GM18858 (cell line): ENCODE data around the gene SMPD2.

Source experiments
- ATAC-seq: cut with Tn5 transposase; IDR thresholded peaks from one replicate; pipeline ENCODE4 v1.9.1; 2021; ENCODE audit not compliant: unreplicated experiment

Gene SMPD2

DNA sequence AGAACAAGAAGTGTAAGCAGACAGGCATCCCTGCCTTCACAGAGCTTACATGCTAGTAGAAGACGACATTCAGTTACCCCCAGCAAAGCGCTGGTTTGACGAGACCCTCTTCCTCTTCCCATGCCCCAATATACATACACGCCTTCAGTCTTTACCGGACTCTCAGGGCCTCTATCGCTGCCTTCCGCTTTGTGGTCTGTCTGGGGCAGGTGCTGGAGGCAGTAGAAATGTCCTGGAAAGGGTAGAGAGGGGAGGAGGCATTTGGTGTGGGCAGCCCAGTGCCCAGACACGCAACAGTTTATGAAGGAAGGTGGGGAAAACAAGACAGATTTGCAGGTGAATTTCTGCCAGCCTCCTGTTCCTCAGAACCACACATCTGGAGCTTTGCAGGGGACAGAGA, 6.0 kb downstream of the SMPD2 start:
- ATAC-seq, result no peak

DNA sequence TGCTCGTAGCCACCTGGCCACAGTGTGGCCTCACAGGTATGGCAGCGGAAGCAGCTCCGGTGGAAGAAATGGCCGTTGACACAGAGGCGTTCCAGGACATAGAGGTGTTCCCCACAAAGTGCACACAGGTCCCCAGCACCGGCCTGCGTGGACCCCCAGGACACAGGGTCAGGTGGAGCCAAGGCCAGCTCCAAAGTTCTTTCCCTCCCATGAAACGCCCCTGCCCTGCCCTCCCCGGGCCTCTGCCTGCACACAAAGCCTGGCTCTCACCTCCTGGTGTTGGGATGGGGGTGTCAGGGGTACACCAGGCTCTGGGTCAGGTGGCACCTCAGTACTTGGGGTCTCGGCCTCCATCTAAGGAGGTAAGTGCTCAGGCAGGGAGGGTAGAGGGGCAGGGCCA, 6.6 kb downstream of the SMPD2 start:
- no peak for ATAC-seq

DNA sequence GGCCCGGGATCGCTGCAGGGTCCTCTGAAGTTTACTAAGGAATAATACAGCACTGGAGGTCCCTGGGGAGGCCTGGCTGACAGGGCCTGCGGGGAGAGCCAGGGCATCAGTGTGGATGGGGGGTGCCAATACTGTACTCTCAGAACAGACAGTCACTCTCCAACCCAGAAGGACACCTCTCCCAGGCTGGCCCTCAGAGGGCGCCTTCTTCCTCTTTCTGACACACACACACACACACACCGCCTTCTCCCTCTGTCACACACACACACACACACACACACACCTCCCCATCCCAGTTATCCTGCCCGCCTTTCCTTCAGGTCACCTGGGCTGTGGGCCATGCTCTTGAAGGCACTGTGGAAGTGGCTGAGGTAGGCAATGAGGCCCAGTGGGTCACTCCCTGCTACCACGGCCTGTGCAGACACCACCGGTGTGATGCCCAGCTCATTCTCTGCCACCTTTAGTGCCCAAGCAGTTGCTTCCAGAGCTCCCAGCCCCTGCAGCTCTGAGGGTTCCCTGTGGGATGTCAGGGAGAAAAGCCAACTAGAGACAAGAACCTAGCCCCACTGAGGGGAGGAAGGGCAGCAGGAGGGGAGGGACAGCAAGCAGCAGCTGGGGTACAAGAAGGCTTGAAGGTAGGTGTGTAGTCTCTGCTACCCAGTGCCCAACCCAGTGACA, 7.5 kb downstream of the SMPD2 start:
- ATAC-seq, result no peak

DNA sequence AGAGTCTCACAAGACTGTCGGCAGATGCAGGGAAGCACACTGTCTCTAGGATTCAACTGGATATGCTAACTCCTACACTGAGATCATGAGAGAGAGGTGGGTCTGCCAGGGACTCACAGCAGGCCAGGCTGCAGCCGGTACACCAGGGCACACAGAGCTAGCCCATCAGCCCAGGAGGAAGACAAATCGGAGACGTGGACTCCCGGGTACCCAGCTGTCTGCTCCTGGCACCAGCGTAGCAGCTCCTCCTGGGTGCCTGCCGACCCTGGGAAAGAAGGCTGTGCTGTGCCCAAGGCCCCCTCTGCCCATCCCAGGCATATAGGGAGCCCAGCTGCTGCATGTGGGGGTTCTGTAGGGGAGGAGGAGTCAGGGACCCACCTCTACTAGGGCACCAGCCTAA, 8.1 kb downstream of the SMPD2 start:
- no peak for ATAC-seq

GRCh38 chr6:109449064-109449794, 8.7 kb downstream of the SMPD2 start:
- ATAC-seq, result no peak

- no peak for ATAC-seq
Observed at GRCh38 chr6:109449795-109450673, 9.5 kb downstream of the SMPD2 start.

- no peak for ATAC-seq
Observed at GRCh38 chr6:109450801-109451200, 10.3 kb downstream of the SMPD2 start.

GRCh38 chr6:109451376-109451775, 10.9 kb downstream of the SMPD2 start:
- ATAC-seq, result no peak

GRCh38 chr6:109452181-109452580, 11.7 kb downstream of the SMPD2 start:
- ATAC-seq, result no peak

GRCh38 chr6:109453156-109453555, 12.6 kb downstream of the SMPD2 start:
- ATAC-seq, result no peak

DNA sequence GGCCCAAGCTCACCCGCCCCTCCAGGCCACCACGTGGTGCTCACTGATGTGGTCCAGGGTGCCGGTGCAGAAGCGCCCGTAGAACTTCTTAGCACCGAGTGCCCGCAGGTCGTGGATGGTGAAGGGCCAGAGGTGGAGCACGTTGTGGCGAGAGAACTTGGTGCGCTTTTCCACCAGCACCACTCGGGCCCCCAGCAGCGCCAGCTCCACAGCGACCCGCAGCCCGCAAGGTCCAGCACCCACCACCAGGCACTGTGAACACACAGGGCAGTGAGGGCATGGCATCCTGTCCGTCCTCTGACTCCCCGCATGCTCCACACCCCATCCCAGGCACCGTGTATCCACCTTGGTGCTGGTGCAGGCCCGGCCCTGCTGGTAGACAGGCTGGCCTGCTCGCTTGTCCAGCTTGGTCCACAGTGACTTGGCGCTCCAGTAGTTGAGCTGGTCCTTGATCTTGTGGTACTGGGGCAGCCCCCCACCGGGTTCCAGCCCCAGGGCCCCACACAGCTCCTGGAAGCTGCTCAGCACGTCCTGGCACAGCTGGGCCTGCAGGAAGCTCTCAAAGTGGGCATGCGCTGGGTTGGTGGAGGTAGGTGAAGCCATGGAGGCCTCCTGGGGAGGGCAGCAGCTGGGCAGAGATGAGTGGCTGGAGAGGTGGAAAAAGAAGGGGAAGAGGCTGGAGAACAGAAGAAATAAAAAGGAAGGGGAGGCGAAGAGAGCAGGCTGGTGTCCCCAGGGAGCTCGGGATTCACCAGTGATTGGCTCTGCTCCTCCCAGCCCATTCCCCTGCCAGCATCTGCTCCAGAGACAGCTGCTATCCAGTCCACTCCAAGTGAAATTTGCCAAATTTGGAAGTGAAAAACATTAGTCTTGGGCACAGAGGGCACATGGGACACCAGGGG, 13.3 kb downstream of the SMPD2 start:
- ATAC-seq, result no peak

DNA sequence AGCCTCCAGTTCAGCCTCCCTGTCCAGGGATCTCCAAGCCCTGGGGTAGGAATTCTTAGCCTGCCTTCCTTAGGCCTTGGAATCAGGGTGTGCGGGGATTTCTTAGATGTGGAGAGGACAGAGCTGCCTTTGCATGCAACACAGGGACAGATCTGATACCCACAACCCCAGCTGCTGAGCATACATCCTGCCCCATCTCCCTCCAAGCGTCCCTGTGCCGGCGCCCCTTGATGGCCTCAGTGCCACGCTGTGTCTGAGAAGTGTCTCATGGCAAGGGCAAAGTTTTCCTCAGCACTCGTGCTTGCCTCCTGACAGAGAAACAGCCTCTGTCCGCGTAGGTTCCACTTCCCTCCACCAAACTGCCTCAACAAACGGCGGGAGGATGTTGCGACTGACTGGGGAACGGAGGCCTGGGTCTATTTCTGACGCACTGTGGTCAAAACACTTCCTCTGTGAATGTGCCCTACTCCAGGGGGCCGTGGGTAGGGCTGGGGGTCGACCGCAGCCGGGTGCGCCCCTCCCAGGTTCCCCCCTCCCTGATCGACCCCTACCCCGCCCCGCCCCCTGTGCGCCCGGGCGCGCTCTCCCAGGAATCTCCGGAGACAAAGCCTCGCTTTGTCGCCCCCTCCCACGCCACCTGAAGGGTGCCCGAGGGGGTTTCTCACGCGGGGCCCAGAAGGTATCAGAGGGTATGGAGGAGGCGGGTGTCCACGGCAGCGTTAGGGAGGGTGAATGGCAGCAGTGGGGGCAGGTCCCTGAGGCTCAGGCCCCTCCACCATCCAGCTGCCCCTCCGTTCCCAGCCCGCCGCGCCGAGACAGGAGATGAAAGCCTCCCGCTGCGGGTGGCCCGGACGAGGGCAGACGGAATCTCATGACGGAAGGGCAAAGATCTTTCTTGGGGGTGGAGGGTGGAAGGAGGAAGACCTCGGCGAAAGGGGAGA, 14.2 kb downstream of the SMPD2 start:
- ATAC-seq, result no peak

DNA sequence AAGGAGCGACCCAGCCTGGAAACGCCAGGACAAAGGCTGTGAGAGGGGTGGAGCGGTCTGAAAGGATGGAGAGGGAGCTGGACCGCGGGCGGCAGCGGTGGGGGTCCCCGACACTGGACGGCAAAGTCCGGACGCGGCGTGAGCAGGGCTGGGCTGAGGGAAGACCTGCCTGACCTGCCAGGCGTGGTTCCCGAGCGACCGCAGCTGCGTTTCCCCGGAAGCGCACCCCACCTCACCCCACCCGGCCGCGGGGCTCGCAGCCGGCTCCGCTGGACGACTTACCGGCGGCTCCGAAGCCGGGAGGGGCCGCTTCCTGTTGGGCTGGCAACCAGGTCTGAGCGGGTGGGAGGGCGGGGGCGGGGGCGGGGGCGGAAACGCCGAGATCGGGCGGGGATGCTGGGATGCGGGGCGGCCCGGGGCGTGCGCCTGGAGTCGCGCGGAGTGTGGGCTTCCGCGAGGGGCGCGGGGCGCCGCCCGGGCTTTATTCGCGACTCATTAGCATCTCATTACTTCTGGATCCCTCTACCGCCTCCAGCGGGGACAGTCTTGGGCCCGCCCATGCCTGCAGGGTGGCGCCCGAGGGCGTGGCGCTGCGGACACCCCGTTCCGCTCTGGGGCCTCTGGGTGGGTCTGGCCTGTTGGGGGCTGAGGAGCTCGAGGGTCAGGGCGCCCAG, 15.1 kb downstream of the SMPD2 start, which contains the start of gene MICAL1:
TSS of gene MICAL1 (minus strand) at position 336 of the 674 bp plus-strand sequence. CDS start 1,576 bp downstream, outside the sequence.
- ATAC-seq, result peak; percentile 46

DNA sequence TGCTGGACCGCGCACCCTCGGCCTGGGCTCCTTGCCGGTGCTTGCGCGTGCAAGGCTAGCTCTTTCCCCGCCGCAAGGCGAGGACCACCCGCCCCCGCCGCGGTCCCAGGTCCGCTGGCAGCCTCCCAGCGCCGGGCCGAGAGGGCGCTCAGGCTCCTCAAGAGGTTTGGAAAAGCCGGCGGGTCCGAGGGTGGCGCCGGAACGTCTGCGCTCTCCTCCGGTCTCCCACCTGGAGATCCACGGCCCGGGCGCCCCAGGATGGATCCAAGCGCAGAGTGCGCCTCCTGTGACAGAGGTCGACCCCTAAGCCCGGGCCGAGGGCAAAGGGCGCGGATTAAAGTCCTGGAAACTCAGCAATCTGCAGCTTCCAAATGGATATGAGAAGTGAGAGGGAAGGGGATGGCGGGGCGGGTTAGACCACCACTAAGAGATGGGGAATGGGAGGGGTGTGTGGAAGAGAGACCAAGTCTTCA, 15.6 kb downstream of the SMPD2 start:
- ATAC-seq, result peak; percentile 0

- ATAC-seq, result no peak
Observed at GRCh38 chr6:109456710-109457561, 16.4 kb downstream of the SMPD2 start.

DNA sequence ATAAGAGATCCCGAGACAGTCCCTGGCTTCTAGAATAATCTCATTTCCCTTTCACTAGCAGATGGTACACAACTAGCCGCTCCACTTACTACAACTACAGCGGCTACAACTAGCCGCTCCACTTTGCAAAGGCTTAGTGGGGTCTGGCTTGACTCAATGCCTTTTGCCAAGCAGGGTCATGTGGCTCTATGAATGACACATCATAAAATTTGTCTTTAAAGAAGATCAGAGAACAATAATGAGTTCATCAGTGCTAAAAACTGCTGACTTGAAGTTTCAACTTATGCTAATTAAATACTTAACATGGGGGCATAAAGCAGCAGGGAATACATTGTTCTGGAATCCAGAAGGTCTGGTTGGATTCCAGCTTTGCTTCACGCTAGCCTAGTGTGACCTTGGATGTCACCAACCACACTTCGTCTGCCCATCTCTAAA, 17.1 kb downstream of the SMPD2 start:
- no peak for ATAC-seq

GRCh38 chr6:109458774-109459531, 18.4 kb downstream of the SMPD2 start:
- ATAC-seq, result peak; percentile 35
